K562 (cell line): Measurements from ENCODE around the gene CEP85L. TPM values are rescaled to one million over a fixed set of nuclear protein-coding genes. Genes with fewer than 3 reads are reported as not detected.
A peak's percentile ranks its signal among the peaks of the same experiment; 100 is the strongest.
"Not testable (repeated sequence)": the region's sequence is repeated elsewhere in the genome, so short reads cannot be mapped to it uniquely, and the experiment has no call there.

ENCODE experiments used
- ATAC-seq: fragments of 200-7000 bp; cut with Tn5 transposase; 3 replicates; pipeline ENCODE4 v1.9.1; 2020; ENCODE audit warnings: moderate library complexity
- BruUV-seq: library from RNA; stranded (reverse); fragments of 400-500 nt; replicated peaks from 2 replicates; lab custom pipeline; 2021; lab: Mats Ljungman, UMichigan
- CTCF ChIA-PET: fragments of 300-600 bp; formaldehyde crosslinking; extraction: SDS; loops from one replicate; lab custom pipeline; 2021; ENCODE audit warnings: low intra/inter-chr PET ratio; lab: Yijun Ruan, JAX
- POLR2A ChIA-PET: fragments of 300-600, 350-650 bp; sonication (Branson Sonifier 250); formaldehyde crosslinking; extraction: SDS; loops from one replicate; lab custom pipeline; 2021; ENCODE audit warnings: antibody characterized with exemption, inconsistent platforms; lab: Yijun Ruan, JAX
- DNase-seq, 4 experiments: peaks; one replicate each; pipeline versions ENCODE4 v3.0.0 to v3.0.0-alpha.2; 2011 to 2018; ENCODE audit warnings: low spot score in 3 of 4, mixed read lengths in 3 of 4; ENCODE audit errors: extremely low read depth in 1 of 4
- FAIRE-seq: peaks from 2 replicates; lab custom pipeline; 2011; peaks lifted over from hg19 to GRCh38; lab: Jason Lieb, UNC
- H2AFZ ChIP-seq: 2 replicates; pipeline ENCODE4 v1.6.0; 2011; ENCODE audit warnings: low read depth, low read length, control low read depth, inconsistent platforms
- H3K27ac ChIP-seq: fragments of 200-600 bp; 3 replicates; pipeline ENCODE4 v1.8.0; 2011; ENCODE audit warnings: low read depth, mild to moderate bottlenecking, control low read depth, inconsistent platforms, low read length, moderate library complexity, mixed read lengths; ENCODE audit errors: extremely low read depth
- H3K27me3 ChIP-seq, 2 experiments: fragments of 300-600 bp in 1 of 2; 2 replicates in 1 of 2; 3 replicates in 1 of 2; pipeline versions ENCODE4 v1.6.0 to v1.8.0; 2011; ENCODE audit warnings: inconsistent platforms in 2 of 2, low read length in 2 of 2, mild to moderate bottlenecking in 1 of 2, mixed read lengths in 1 of 2, moderate library complexity in 1 of 2; ENCODE audit not compliant: control insufficient read depth in 2 of 2, insufficient read depth in 2 of 2
- H3K36me3 ChIP-seq: fragments of 300-600 bp; 3 replicates; pipeline ENCODE4 v1.8.0; 2011; ENCODE audit warnings: mild to moderate bottlenecking, low read length, inconsistent platforms; ENCODE audit not compliant: control insufficient read depth, insufficient read depth
- H3K4me1 ChIP-seq, 2 experiments: fragments of 200-600 bp in 1 of 2; replicated peaks in 1 of 2; 2 replicates in 1 of 2; 3 replicates in 1 of 2; pipeline versions ENCODE4 v1.5.1 to v1.8.0; 2011; ENCODE audit warnings: inconsistent platforms in 2 of 2, low read length in 2 of 2, mild to moderate bottlenecking in 1 of 2, mixed read lengths in 1 of 2, moderate library complexity in 1 of 2; ENCODE audit not compliant: control insufficient read depth in 2 of 2, insufficient read depth in 2 of 2
- H3K4me2 ChIP-seq: 2 replicates; pipeline ENCODE4 v1.6.1; 2011; ENCODE audit warnings: low read length, control low read depth, inconsistent platforms, mixed read lengths; ENCODE audit not compliant: insufficient read depth
- H3K4me3 ChIP-seq: fragments of 200-600 bp; sonication (generic), shearing (Covaris generic); 2 replicates; pipeline ENCODE4 v1.5.1; 2016; ENCODE audit warnings: control low read depth, inconsistent platforms
- H3K79me2 ChIP-seq: fragments of 200-600 bp; 3 replicates; pipeline ENCODE4 v1.8.0; 2011; ENCODE audit warnings: low read length, inconsistent platforms; ENCODE audit not compliant: control insufficient read depth, insufficient read depth
- H3K9ac ChIP-seq, 2 experiments: 2 replicates each; pipeline versions ENCODE4 v1.6.0 to v1.6.1; 2011; ENCODE audit warnings: low read depth in 2 of 2, low read length in 2 of 2, control low read depth in 1 of 2, inconsistent platforms in 1 of 2, mild to moderate bottlenecking in 1 of 2, mixed read lengths in 1 of 2; ENCODE audit not compliant: insufficient read depth in 1 of 2
- H3K9me1 ChIP-seq: one replicate; pipeline ENCODE4 v1.6.0; 2011; ENCODE audit warnings: inconsistent platforms, mild to moderate bottlenecking, low read length, moderate library complexity; ENCODE audit not compliant: control insufficient read depth, insufficient read depth
- H3K9me3 ChIP-seq: replicated peaks from 2 replicates; pipeline ENCODE4 v1.5.1; 2011; ENCODE audit warnings: low read depth, low read length, inconsistent platforms; ENCODE audit not compliant: control insufficient read depth, insufficient read depth
- H4K20me1 ChIP-seq: replicated peaks from 2 replicates; pipeline ENCODE4 v1.6.1; 2011; ENCODE audit warnings: low read length, inconsistent platforms, mixed read lengths; ENCODE audit not compliant: control insufficient read depth, insufficient read depth
- C11orf30 ChIP-seq: fragments of 450-650 bp; IDR thresholded peaks from 2 replicates; pipeline ENCODE4 v1.6.1; 2016; ENCODE audit warnings: low read depth, mild to moderate bottlenecking
- MAFG ChIP-seq: fragments of 450-650 bp; conservative IDR thresholded peaks from 2 replicates; pipeline ENCODE4 v1.6.1; 2016; ENCODE audit warnings: missing genetic modification characterization, missing compliant biosample characterization
- ZNF316 ChIP-seq: fragments of 450-650 bp; IDR thresholded peaks from 2 replicates; pipeline ENCODE4 v1.6.1; 2016
- WGBS: fragments of 100-300 bp; shearing (Covaris generic); methylation state at CpG from one replicate; pipeline ENCODE4 v1.1.6; 2016; ENCODE audit warnings: low coverage, mixed read lengths; ENCODE audit not compliant: insufficient coverage; ENCODE audit errors: missing lambda C conversion rate; 5-methylcytosine and 5-hydroxymethylcytosine counted together
- in situ Hi-C: fragments of 300-500 bp; cut with MboI; formaldehyde crosslinking; loops from 4 replicates; pipeline ENCODE4 v1.15.0; 2018; ENCODE audit warnings: inconsistent platforms, mixed read lengths
- intact Hi-C: fragments of 100-400 bp; cut with micrococcal nuclease; formaldehyde crosslinking; loops from 2 replicates; pipeline ENCODE4 v1.14.2; 2022
- polyA plus RNA-seq, 8 experiments: library from polyadenylated mRNA; depleted of rRNA in 4 of 8; stranded (reverse) in 5 of 8; unstranded in 3 of 8; fragments of >200 nt; fragmentation: Nextera tagmentation in 2 of 8; fragmentation: Illumina TruSeq in 1 of 8; extraction: Ambion mirVana in 2 of 8; extraction: Trizol in 1 of 8; gene quantifications; 2 replicates each; pipeline versions ENCODE4 v1.2.1 to v1.2.3, GENCODE V29; 2011 to 2014; ENCODE audit warnings: inconsistent platforms in 1 of 8, missing spikeins in 1 of 8
- total RNA-seq, 7 experiments: library from RNA; depleted of rRNA in 6 of 7; stranded (reverse); fragments of >200 nt in 6 of 7; fragmentation: Illumina TruSeq in 2 of 7; extraction: Trizol in 2 of 7; gene quantifications; 2 replicates each; pipeline versions ENCODE4 v1.2.1 to v1.2.3, GENCODE V29; 2011 to 2021; ENCODE audit warnings: low replicate concordance in 1 of 7

CEP85L gene
- total and polyA plus RNA-seq, 9 of the 15 experiments (the other 6 are each of a cell fraction or from before 2014, with no cell fraction given): 4.5 to 15.8 (median 8.3) TPM

DNA sequence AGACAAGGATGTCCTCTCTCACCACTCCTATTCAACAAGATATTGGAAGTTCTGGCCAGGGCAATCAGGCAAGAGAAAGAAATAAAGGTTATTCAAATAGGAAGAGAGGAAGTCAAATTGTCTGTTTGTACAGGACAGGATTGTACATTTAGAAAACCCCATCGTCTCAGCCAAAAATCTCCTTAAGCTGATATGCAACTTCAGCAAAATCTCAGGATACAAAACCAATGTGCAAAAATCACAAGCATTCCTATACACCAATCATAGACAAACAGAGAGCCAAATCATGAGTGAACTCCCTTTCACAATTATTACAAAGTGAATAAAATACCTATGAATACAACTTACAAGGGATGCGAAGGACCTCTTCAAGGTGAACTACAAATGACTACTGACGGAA is 217.2 kb downstream of the CEP85L start:
- H3K4me2 ChIP-seq, ATAC-seq, H3K79me2 ChIP-seq, CTCF ChIA-PET, H3K9me3 ChIP-seq, H2AFZ ChIP-seq, FAIRE-seq, H3K27ac ChIP-seq, H4K20me1 ChIP-seq, in situ Hi-C loops, H3K27me3 ChIP-seq, BruUV-seq, H3K36me3 ChIP-seq, H3K9ac ChIP-seq, H3K9me1 ChIP-seq, H3K4me3 ChIP-seq, H3K4me1 ChIP-seq, POLR2A ChIA-PET, intact Hi-C loops, DNase-seq: not testable (repeated sequence)
- peak; percentile 38; the same call in 1 of the 2 replicates for TF ChIP-seq MAFG (tag)
- peak; percentile 76 for TF ChIP-seq ZNF316
- TF ChIP-seq C11orf30: peak; percentile 35; the same call in 1 of the 2 replicates
- WGBS: 2% methylated on average over 3 of the region's 3 CpGs

DNA sequence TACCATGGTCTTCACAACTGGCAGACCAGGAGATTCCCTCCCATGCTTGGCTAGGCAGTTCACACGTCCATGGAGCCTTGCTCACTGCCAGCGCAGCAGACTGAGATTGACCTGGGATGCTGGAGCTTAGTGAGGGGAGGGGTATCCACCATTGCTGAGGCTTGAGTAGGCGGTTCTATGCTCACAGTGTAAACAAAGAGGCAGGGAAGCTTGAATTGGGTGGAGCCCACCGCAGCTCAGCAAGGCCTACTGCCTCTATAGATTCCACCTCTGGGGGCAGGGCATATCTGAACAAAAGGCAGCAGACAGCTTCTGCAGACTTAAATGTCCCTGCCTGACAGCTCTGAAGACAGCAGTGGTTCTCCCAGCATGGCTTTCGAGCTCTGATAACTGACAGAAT is 230.1 kb downstream of the CEP85L start:
- intact Hi-C loops, in situ Hi-C loops, CTCF ChIA-PET, H2AFZ ChIP-seq, ATAC-seq, FAIRE-seq, H3K4me1 ChIP-seq, H3K27ac ChIP-seq, H3K4me3 ChIP-seq, H3K27me3 ChIP-seq, H4K20me1 ChIP-seq, H3K9me3 ChIP-seq, H3K79me2 ChIP-seq, H3K4me2 ChIP-seq, H3K9ac ChIP-seq, H3K36me3 ChIP-seq, H3K9me1 ChIP-seq, DNase-seq, BruUV-seq: not testable (repeated sequence)
- 3% methylated on average over 5 of the region's 5 CpGs for WGBS
- POLR2A ChIA-PET: interaction anchor here (0.8 kb wide), 1 partner anchor 14 kb away, joined by 3 read pairs; no protein-coding TSS in a partner anchor
